GM04504 (cell line): Measurements from ENCODE around the gene IFIH1.

ENCODE experiments used
- DNase-seq: peaks from one replicate; pipeline ENCODE4 v3.0.0-alpha.2; 2012; ENCODE audit warnings: low read depth

IFIH1 gene

GRCh38 chr2:162308747-162309503 is 9.6 kb downstream of the IFIH1 start:
- DNase-seq = no peak

- DNase-seq = no peak
Observed at GRCh38 chr2:162305901-162306300, 12.6 kb downstream of the IFIH1 start.

GRCh38 chr2:162301877-162302276 is 16.6 kb downstream of the IFIH1 start:
- no peak for DNase-seq

- peak; percentile 32 for DNase-seq
Observed at GRCh38 chr2:162301151-162301804, 17.2 kb downstream of the IFIH1 start.

- DNase-seq = no peak
Observed at GRCh38 chr2:162300266-162300665, 18.2 kb downstream of the IFIH1 start.

GRCh38 chr2:162298669-162299335 is 19.7 kb downstream of the IFIH1 start:
- DNase-seq = no peak

- peak; percentile 59 for DNase-seq
Observed at GRCh38 chr2:162297925-162298552, 20.4 kb downstream of the IFIH1 start.

- no peak for DNase-seq
Observed at GRCh38 chr2:162295009-162295408, 23.5 kb downstream of the IFIH1 start.

- DNase-seq = no peak
Observed at GRCh38 chr2:162293122-162293786, 25.2 kb downstream of the IFIH1 start.

- DNase-seq = no peak
Observed at GRCh38 chr2:162291748-162292147, 26.7 kb downstream of the IFIH1 start.

- peak; percentile 17 for DNase-seq
Observed at GRCh38 chr2:162282765-162283425, 35.6 kb downstream of the IFIH1 start.

GRCh38 chr2:162280654-162281053 is 37.8 kb downstream of the IFIH1 start:
- DNase-seq = no peak

GRCh38 chr2:162277381-162277780 is 41.1 kb downstream of the IFIH1 start:
- no peak for DNase-seq

GRCh38 chr2:162267996-162268395 is 50.5 kb downstream of the IFIH1 start:
- no peak for DNase-seq

- no peak for DNase-seq
Observed at GRCh38 chr2:162267496-162267895, 51.0 kb downstream of the IFIH1 start.

GRCh38 chr2:162266460-162266760 is 52.1 kb downstream of the IFIH1 start:
- DNase-seq = no peak

- no peak for DNase-seq
Observed at GRCh38 chr2:162265666-162266459, 52.6 kb downstream of the IFIH1 start.

GRCh38 chr2:162261032-162261945 is 57.2 kb downstream of the IFIH1 start:
- peak; percentile 20 for DNase-seq

- DNase-seq = peak; percentile 16
Observed at GRCh38 chr2:162258686-162259085, 59.8 kb downstream of the IFIH1 start.

GRCh38 chr2:162258169-162258568 is 60.3 kb downstream of the IFIH1 start:
- DNase-seq = no peak
